ENCODE measurements around the gene PAPLN.

The PAPLN gene

DNA sequence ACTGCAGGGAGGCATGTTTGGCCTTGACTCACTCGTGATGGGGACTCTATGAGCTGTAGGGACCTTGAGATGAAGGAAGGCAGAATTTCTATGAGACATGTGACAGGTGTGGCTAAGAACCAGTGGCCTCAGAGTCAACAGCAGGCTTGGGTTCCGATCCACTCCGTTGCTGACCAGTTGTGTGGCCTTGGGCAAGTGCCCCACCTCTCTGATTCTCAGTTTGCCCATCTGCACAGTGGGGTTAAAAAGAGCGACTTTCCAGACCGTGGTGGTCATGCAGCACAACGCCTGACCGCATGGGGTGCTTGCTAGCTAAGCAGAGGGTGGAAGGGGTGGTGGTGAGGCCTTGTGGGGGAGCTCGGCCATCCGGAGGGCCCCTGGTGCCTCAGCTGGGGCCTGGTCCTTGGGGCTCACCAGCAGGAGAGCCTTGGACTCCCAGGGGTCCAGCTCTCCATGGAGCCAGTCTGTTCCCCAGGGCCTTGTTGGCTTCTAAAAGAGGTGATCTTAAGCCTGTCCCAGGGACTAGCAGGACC is 18.5 kb downstream of the PAPLN start:
- DNase-seq = no peak
- TF ChIP-seq POLR2A (IDR thresholded peaks at IDR 0.05; ENCODE audit: low read length) = no peak
- no peak for TF ChIP-seq GATA1 (IDR thresholded peaks at IDR 0.05; ENCODE audit: low read depth, low read length)

- TF ChIP-seq GATA1 (IDR thresholded peaks at IDR 0.05; ENCODE audit: low read depth, low read length) = no peak
- TF ChIP-seq POLR2A (IDR thresholded peaks at IDR 0.05; ENCODE audit: low read length) = no peak
- no peak for DNase-seq
Observed at GRCh38 chr14:73258076-73258475, 20.8 kb downstream of the PAPLN start.

- DNase-seq = no peak
- TF ChIP-seq GATA1 (IDR thresholded peaks at IDR 0.05; ENCODE audit: low read depth, low read length) = no peak
- no peak for TF ChIP-seq POLR2A (IDR thresholded peaks at IDR 0.05; ENCODE audit: low read length)
Observed at GRCh38 chr14:73258845-73259611, 21.7 kb downstream of the PAPLN start.

- DNase-seq = no peak
- TF ChIP-seq POLR2A (IDR thresholded peaks at IDR 0.05; ENCODE audit: low read length) = no peak
- TF ChIP-seq GATA1 (IDR thresholded peaks at IDR 0.05; ENCODE audit: low read depth, low read length) = no peak
Observed at GRCh38 chr14:73259837-73260236, 22.5 kb downstream of the PAPLN start.

- no peak for TF ChIP-seq POLR2A (IDR thresholded peaks at IDR 0.05; ENCODE audit: low read length)
- TF ChIP-seq GATA1 (IDR thresholded peaks at IDR 0.05; ENCODE audit: low read depth, low read length) = no peak
- DNase-seq = no peak
Observed at GRCh38 chr14:73260574-73260973, 23.3 kb downstream of the PAPLN start.

DNA sequence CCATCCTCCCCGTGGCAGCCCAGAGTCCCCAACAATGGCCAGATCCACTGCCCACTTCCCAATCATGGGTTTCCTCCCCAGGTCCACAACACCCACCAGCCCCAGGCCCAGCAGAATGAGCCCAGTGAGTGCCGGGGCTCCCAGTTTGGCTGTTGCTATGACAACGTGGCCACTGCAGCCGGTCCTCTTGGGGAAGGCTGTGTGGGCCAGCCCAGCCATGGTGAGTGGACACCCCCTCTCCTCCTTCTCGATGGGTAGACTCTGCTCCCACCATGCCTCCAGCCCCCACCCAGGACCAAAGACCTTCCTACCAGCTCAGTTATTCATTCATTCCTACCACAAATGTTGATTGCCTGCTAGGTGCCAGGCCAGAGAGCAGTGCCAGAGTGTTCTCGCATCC is 23.8 kb downstream of the PAPLN start:
- TF ChIP-seq POLR2A (IDR thresholded peaks at IDR 0.05; ENCODE audit: low read length) = no peak
- TF ChIP-seq GATA1 (IDR thresholded peaks at IDR 0.05; ENCODE audit: low read depth, low read length) = no peak

DNA sequence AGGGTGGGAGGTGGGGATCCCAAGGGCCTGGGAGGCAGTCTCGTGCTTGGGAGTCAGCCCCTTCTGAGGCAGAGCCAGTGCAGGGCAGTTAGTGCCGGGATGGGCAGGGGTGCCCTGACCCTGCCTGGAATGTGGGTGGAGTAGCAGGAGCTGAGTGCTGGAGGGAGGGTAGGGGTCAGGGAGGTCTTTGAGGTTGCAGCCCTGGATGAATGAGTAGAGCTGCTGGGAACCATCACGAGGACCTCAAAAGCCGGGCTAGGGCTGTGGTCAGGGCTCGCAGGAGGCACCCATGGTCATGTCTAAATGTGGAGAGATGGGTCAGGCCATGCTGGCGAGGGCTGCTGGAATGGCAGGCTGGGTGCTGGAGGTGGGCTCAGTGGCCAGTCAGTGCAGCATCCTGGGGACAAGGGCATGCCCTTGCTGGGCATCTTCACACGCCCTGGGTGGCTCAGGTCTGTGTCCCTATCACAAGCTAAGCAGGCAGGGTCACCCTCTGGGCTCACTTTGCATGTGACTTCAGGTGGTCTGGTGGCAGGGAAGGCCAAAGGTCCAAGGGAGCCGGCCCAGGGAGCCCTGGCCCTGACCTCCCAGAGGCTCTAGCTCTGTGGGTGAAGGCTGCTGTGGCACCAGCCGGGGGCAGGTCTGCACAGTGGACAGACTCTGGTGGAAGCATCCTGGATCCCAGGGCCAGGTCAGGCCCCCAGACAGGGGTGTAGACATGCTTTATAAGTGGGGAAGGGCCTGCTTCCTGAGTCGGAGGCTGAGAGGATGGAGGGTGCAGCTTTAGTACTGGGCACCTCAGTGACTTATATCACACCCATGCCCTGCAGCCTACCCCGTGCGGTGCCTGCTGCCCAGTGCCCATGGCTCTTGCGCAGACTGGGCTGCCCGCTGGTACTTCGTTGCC is 24.5 kb downstream of the PAPLN start:
- no peak for DNase-seq
- no peak for TF ChIP-seq GATA1 (IDR thresholded peaks at IDR 0.05; ENCODE audit: low read depth, low read length)
- no peak for TF ChIP-seq POLR2A (IDR thresholded peaks at IDR 0.05; ENCODE audit: low read length)

More for the DNA sequence above, 23.8 kb downstream of the PAPLN start:
- no peak for DNase-seq

GRCh38 chr14:73262427-73263183 is 25.3 kb downstream of the PAPLN start:
- DNase-seq = no peak
- TF ChIP-seq POLR2A (IDR thresholded peaks at IDR 0.05; ENCODE audit: low read length) = no peak
- no peak for TF ChIP-seq GATA1 (IDR thresholded peaks at IDR 0.05; ENCODE audit: low read depth, low read length)

DNA sequence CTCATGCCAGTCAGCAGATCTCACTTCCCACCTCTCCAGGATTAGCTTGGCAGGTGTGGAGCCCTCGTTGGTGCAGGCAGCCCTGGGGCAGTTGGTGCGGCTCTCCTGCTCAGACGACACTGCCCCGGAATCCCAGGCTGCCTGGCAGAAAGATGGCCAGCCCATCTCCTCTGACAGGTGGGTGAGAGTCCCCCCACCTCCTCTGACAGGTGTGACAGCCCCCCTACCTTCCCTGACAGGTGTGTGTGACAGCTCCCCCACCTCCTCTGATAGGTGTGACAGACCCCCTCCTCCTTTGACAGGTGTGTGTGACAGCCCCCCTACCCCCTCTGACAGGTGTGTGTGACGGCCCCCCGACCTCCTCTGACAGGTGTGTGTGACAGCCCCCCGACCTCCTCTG is 26.3 kb downstream of the PAPLN start:
- no peak for DNase-seq
- TF ChIP-seq POLR2A (IDR thresholded peaks at IDR 0.05; ENCODE audit: low read length) (no peak), GATA1 (IDR thresholded peaks at IDR 0.05; ENCODE audit: low read depth, low read length) (no peak)

DNA sequence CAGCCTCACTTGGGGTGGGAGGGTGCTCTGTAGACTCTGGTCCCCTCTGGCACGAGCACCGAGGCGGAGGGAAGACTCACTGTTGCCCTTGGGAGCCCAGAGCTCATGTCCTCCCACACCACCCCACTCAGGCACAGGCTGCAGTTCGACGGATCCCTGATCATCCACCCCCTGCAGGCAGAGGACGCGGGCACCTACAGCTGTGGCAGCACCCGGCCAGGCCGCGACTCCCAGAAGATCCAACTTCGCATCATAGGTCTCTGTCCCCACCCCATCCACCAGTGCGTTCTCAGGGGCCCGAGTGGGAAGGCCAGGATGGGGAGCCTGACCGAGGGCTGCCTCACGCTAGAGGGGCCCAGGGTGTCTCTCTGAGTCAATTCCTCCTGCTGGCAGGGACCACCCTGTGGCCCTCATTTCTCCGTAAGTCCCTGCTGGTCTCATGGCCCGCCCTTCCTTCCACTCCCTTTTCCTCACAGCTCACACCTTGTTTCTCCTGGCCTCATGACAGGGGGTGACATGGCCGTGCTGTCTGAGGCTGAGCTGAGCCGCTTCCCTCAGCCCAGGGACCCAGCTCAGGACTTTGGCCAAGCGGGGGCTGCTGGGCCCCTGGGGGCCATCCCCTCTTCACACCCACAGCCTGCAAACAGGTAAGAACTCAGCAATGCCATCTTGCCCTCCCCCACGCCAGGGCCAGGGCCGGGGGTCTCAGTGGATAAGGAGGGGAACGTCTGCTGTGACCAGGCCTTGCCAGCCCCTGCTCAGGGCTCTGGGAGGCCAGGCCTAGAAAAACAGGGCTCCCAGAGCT is 27.0 kb downstream of the PAPLN start:
- TF ChIP-seq GATA1 (IDR thresholded peaks at IDR 0.05; ENCODE audit: low read depth, low read length) (no peak), POLR2A (IDR thresholded peaks at IDR 0.05; ENCODE audit: low read length) (no peak)
- no peak for DNase-seq

DNA sequence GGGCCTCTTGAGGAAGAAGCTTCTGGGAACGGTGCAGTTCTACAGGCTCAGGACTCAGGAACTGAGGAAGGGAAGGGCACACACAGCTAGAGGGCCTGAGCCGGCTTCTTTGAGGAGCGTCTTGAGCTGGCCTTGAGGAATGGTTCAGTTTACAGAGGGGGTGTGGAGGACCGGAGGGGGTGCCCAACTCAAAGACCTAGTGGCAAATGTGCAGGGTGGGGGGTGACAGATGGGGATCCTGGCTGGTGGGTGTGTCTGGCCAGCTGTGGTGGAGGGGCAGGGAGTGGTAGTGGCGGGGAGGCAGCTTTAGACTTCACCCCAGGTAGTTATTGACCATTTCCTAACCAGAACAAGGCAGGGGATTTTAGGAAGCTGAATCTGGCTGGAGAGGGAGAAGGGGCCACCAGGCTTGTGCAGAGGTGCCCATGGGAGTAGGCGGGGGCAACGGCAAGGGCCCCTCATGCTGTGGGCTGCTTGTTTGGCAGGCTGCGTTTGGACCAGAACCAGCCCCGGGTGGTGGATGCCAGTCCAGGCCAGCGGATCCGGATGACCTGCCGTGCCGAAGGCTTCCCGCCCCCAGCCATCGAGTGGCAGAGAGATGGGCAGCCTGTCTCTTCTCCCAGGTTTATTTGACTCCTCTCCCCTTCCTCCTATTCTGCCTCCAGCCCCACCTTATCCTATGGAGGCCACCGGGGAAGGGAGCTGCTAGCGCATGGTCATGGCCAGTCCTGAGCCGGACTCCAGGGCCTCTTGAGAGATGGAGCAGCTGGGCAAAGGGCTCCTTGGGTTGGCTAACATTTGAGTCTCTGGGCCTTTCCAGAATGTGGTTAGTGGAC is 27.8 kb downstream of the PAPLN start:
- TF ChIP-seq POLR2A (IDR thresholded peaks at IDR 0.05; ENCODE audit: low read length) (no peak), GATA1 (IDR thresholded peaks at IDR 0.05; ENCODE audit: low read depth, low read length) (no peak)
- DNase-seq = no peak

GRCh38 chr14:73265721-73266046 is 28.4 kb downstream of the PAPLN start:
- no peak for TF ChIP-seq POLR2A (IDR thresholded peaks at IDR 0.05; ENCODE audit: low read length)
- no peak for TF ChIP-seq GATA1 (IDR thresholded peaks at IDR 0.05; ENCODE audit: low read depth, low read length)
- DNase-seq = no peak

All from erythroblast (primary cell).